Myocyte (in vitro differentiated cells): Measurements from ENCODE around the gene RTCA. TPM values are rescaled to one million over a fixed set of nuclear protein-coding genes. Genes with fewer than 3 reads are reported as not detected.
"Not testable (repeated sequence)": the region's sequence is repeated elsewhere in the genome, so short reads cannot be mapped to it uniquely, and the experiment has no call there.

ENCODE experiments used
- DNase-seq: peaks from one replicate; pipeline ENCODE4 v3.0.0-alpha.2; 2012; ENCODE audit warnings: low read depth
- total RNA-seq: library from RNA; depleted of rRNA; stranded (reverse); fragments of >200 nt; gene quantifications from 2 replicates; pipeline ENCODE4 v1.2.3, GENCODE V29; 2014

Gene RTCA
- total RNA-seq, 1 donor from 2014 or later = 28.9 TPM

DNA sequence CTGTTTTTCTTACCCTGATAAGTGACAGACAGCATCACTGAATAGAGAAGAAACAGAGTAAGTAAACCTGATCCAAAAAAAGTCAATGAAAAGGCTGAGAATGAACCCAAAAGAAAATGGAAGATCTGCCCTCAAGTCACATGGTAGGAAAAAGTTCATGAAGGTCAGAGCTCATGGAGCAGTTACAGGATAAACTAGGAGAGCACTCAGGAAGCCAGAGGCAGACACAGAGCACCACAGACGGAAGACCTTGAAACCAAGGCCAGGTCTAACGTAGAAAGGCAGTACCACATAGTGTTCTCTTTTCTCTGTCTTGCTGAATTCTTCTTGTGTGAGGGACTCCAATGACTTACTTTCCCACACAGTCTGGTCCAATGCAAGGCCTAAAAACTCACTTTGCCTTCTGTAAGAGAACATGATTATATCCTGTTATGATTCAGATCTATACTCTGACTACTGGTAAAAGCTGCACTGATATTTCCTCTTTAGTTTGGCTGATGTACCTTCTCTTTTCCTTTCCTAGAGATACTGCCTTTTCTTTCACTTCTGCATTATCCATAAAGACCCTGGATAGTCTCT is 40.8 kb downstream of the RTCA start:
- no peak for DNase-seq

DNA sequence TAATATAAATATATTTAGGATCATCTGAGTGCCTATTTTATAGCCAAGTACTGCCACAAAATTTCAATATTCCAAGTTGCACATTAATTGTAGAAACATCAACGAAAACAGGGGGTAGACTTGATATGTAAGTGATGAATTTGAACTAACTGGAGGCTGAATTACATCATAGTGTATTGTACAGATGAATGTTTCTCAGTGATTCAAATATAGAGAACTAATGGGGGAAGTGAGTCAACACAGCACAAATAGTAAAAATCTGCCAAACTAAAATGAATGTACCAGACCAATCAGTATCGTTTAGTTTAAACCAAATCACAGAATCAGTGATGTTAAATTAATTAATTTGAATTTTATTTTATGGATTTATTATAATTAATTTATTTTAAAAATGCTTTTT is 42.8 kb downstream of the RTCA start:
- no peak for DNase-seq

DNA sequence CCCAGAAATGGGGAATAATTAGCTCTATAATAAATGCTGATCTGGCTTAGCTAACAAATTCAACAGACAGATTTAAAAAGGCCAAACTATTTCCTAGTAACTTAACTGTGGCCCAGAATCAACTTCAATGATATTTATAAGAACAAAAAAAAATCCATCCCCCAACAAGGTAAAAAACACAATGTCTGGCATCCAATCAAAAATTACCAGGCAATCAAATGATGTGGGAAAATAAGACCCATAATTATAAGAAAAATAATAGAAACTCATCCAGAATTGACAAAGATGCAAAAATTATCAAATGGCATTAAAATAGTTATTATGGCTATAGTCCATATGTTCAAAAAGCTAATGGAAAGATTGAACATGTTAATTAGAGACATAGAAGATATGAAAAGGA is 43.8 kb downstream of the RTCA start:
- DNase-seq = no peak

DNA sequence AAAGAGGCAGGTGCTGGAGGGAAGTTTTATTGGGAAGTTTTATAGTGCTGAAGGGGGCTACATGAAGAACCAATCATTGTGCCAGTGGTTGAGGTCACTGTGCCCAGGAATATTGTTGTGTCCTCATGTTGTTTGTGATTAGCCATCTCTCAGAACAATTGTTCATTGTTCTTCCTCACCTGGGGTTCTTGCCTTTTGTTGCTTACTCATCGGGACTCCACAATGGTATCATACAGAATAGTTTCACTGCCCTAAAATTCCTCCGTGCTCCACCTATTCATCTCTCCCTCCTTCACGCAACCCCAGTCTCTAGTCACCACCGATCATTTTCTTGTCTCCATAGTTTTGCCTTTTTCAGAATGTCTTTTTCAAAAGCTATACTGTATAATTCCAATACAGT is 47.4 kb downstream of the RTCA start:
- DNase-seq = no peak

- DNase-seq = no peak
Measured at GRCh38 chr1:100316622-100317021, 50.6 kb downstream of the RTCA start.

- DNase-seq = no peak
Measured at GRCh38 chr1:100320311-100321099, 54.5 kb downstream of the RTCA start.

- no peak for DNase-seq
Measured at GRCh38 chr1:100321100-100321493, 55.1 kb downstream of the RTCA start.

DNA sequence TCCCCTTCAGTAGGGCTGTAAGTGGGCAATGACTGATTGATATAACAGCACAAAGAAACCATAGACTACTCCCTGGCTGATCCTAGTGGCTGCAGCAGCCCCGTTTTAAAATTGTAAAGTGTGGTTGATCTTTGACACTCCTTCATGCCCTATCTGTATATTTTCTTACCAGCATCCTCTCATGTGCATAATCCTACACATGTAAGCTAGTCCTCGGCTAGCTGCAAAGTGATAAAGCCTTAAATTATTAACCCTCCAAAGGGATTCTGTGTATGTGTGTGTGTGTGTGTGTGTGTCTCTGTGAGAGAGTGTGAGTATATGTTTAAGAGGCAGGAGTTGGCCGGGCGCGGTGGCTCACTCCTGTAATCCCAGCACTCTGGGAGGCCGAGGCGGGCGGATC is 55.5 kb downstream of the RTCA start:
- no peak for DNase-seq

DNA sequence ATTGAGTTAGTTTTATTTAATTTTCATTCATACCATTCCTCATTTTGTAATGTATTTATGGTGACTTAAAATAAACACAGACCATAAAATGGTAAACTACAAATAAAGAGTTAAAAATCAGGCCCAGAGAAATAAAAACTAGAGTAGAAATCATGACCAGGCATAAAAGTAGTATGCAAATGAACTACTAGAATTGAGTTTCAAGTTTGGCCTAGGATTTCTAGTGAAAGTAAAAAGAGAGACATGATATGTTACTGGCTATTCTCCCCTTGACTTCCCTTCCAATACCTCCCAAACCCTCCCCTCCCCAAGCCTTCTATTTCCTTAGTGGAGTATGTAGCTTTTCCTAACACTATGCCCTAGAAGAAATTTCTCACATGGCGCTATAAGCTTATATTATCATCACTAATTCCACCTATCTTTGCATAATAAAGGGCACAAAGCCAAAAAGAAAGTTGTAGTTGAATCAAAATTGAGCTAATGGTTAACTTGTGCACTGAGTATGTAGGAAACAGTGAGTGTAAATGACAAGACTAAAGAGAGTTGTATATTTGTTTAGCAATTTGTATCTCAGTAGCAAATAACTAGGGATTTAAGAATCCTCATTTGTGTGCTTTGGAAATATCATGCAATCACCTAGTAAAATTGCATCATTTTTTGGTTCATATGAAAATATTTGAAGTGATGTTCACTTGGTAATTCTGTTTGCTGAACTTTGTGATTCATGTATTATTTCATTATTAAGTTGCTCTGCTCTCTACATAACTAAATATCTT is 56.6 kb downstream of the RTCA start:
- DNase-seq = no peak

GRCh38 chr1:100323419-100324106 is 57.5 kb downstream of the RTCA start:
- no peak for DNase-seq

GRCh38 chr1:100325415-100326324 is 59.7 kb downstream of the RTCA start:
- DNase-seq = no peak

DNA sequence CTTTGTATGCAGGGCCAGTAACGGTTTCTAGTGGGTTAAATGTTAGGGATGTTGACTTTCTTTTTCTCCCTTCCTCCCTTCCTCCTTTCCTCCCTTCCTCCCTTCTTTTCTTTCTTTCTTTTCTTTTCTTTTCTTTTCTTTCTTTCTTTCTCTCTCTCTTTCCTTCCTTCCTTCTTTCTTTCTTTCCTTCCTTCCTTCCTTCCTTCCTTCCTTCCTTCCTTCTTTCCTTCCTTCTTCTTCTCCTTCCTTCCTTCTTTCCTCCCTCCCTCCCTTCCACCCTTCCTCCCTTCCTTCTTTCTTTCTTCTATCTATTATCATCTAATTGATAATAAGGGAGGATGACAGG is 60.3 kb downstream of the RTCA start:
- not testable (repeated sequence) for DNase-seq

GRCh38 chr1:100328133-100328532 is 62.1 kb downstream of the RTCA start:
- no peak for DNase-seq

- DNase-seq = not testable (repeated sequence)
Measured at GRCh38 chr1:100331146-100331545, 65.1 kb downstream of the RTCA start.

GRCh38 chr1:100332331-100332730 is 66.3 kb downstream of the RTCA start:
- no peak for DNase-seq

- DNase-seq = no peak
Measured at GRCh38 chr1:100335436-100335835, 69.4 kb downstream of the RTCA start.

GRCh38 chr1:100337878-100338277 is 71.9 kb downstream of the RTCA start:
- DNase-seq = not testable (repeated sequence)

GRCh38 chr1:100339735-100340134 is 73.7 kb downstream of the RTCA start:
- not testable (repeated sequence) for DNase-seq

DNA sequence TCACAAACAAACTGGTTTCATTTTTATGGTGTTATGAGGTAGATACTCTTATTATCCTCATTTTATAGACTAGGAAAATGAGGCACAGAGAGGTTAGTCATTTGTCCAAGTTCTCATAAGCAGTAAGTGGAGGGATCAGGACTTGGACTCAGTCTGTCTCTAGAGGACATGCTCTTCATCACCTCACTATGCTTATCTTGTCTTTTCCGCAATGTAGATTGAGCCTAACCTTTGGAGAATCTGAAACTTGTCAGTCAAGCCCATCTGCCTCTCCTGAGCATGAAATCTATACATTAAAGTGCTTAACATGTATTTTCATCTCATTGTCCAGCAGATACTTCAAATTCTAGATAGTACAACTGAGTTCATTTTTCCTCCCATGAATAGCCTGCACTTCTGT is 74.5 kb downstream of the RTCA start:
- no peak for DNase-seq

DNA sequence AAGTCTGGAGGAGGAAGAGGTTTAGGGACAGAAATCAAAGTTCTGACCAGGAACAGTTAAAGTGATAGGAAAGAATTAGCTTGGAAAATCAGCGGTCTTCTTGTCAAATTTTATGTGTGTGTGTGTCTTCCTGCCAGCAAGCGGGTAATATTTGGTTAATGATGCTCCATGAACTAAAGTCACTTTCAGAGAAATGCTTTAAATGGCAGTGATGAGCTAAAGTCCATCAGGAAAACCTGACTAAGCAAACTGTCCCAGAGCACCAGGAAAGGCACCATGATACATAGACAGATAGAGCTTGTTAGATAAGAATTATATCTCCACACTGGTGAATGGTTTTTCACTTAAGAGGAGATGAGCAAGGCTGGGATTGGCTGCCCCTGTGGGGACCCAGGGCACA is 76.3 kb downstream of the RTCA start:
- no peak for DNase-seq
